ENCODE measurements around the gene NISCH. TPM values are rescaled to one million over a fixed set of nuclear protein-coding genes. Genes with fewer than 3 reads are reported as not detected.

Gene NISCH
- total and polyA plus RNA-seq, 3 donors from 2014 or later = 166 to 327 (median 315) TPM

GRCh38 chr3:52479037-52479876 is 23.9 kb downstream of the NISCH start:
- peaks cover 48% of the 10 kb centered on the region for H3K4me1 ChIP-seq
- WGBS, 2 donors = 87 to 91% methylated on average over 7 of the region's 7 CpGs
- H3K27ac ChIP-seq = peak overlapping the region; percentile 81 to 85
- H3K36me3 ChIP-seq (ENCODE audit: low read depth, missing control alignments) = no peaks in the 10 kb centered on the region
- intact Hi-C loops (cut with DNase I; ENCODE audit: low total_unique reads) = no loop called here
- DNase-seq = no peak
- H3K9me3 ChIP-seq = no peaks in the 10 kb centered on the region
- TF ChIP-seq POLR2A (IDR thresholded peaks at IDR 0.05) = no peak
- TF ChIP-seq CTCF (IDR thresholded peaks at IDR 0.05) = no peak
- no peaks in the 10 kb centered on the region for H3K27me3 ChIP-seq
- H3K4me3 ChIP-seq = no peak overlapping the region

- Histone ChIP-seq H3K9me3 (no peaks in the 10 kb centered on the region), H3K27ac (peak overlapping the region; percentile 81 to 85), H3K36me3 (ENCODE audit: low read depth, missing control alignments) (no peaks in the 10 kb centered on the region), H3K27me3 (no peaks in the 10 kb centered on the region), H3K4me3 (no peak overlapping the region), H3K4me1 (peaks cover 56% of the 10 kb centered on the region)
- DNase-seq = no peak
- WGBS, 2 donors = 57 to 63% methylated on average over 10 to 16 of the region's 16 CpGs
- TF ChIP-seq CTCF (IDR thresholded peaks at IDR 0.05) (no peak), POLR2A (IDR thresholded peaks at IDR 0.05) (no peak)
- intact Hi-C loops (cut with DNase I; ENCODE audit: low total_unique reads) = no loop called here
These were observed 24.6 kb downstream of the NISCH start for GRCh38 chr3:52479877-52480575.

- Histone ChIP-seq H3K27ac (peak overlapping the region; percentile 81 to 85), H3K4me3 (no peak overlapping the region), H3K36me3 (ENCODE audit: low read depth, missing control alignments) (no peaks in the 10 kb centered on the region), H3K27me3 (no peaks in the 10 kb centered on the region), H3K4me1 (peaks cover 66% of the 10 kb centered on the region), H3K9me3 (no peaks in the 10 kb centered on the region)
- DNase-seq = peak; percentile 74
- intact Hi-C loops (cut with DNase I; ENCODE audit: low total_unique reads) = no loop called here
- 34 to 62% methylated on average over 19 to 27 of the region's 27 CpGs for WGBS, 2 donors
- TF ChIP-seq CTCF (IDR thresholded peaks at IDR 0.05) (no peak), POLR2A (IDR thresholded peaks at IDR 0.05) (no peak)
These were observed 25.6 kb downstream of the NISCH start for GRCh38 chr3:52480768-52481715.

- H3K36me3 ChIP-seq (ENCODE audit: low read depth, missing control alignments) = no peaks in the 10 kb centered on the region
- TF ChIP-seq POLR2A (IDR thresholded peaks at IDR 0.05) (no peak), CTCF (IDR thresholded peaks at IDR 0.05) (peak; percentile 41 to 52 (median 47))
- intact Hi-C loops (cut with DNase I; ENCODE audit: low total_unique reads) = no loop called here
- peaks cover 72% of the 10 kb centered on the region for H3K4me1 ChIP-seq
- H3K27ac ChIP-seq = peak overlapping the region; percentile 80 to 86
- DNase-seq = peak; percentile 66
- no peaks in the 10 kb centered on the region for H3K9me3 ChIP-seq
- H3K27me3 ChIP-seq = no peaks in the 10 kb centered on the region
- H3K4me3 ChIP-seq = no peak overlapping the region
- 75 to 80% methylated on average over 23 of the region's 23 CpGs for WGBS, 2 donors
These were observed 26.6 kb downstream of the NISCH start for GRCh38 chr3:52481819-52482521.

Data from testis (tissue), 3 donors.